ENCODE measurements around the gene SNX25. TPM values are rescaled to one million over a fixed set of nuclear protein-coding genes. Genes with fewer than 3 reads are reported as not detected.

The SNX25 gene
- polyA plus RNA-seq, 1 of the 3 experiments (the other 2 are of a cell fraction), result 8.5 TPM

DNA sequence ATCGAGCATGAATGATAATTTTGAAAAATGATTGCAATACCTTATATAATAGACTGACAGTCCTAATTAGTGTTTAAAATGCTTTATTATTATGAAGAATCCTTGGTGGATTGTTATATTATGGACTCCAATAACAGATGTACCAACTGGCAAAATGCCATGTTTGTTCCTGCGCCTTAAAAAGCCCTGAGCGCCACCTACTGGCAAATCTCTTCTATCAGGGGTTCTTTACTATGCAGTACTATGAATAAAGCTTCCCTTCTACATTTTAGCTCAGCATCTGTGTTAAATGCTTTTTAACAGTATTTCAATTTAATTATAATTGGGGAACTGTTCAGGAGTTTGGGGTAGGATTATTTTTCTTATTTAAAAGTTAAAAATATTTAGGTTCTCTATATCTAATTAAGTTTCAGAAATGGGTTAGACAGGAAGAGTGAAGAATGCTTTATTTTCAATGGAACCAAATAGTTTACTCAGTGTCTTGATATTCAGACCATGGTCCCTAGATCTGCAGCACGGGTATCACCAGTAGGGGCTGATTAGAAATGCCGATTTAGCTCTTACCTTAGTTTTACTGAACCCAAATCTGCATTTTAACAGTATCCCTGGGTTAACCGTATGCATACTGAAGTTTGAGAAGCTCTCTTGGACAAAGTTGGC, 25.6 kb upstream of the SNX25 start:
- Histone ChIP-seq H3K9ac (no peak overlapping the region), H4K20me1 (ENCODE audit: insufficient read depth) (peaks cover 11% of the 10 kb centered on the region), H3K27ac (ENCODE audit: low read depth in 2 of 2, low read length in 1 of 2) (no peak overlapping the region), H3K4me1 (ENCODE audit: control insufficient read depth in 1 of 2, insufficient read depth in 2 of 2, low read depth in 1 of 2, low read length in 1 of 2) (peaks cover 0 to 19% of the 10 kb centered on the region in 2 experiments), H3K4me3 (ENCODE audit: low read depth in 2 of 2, low read length in 1 of 2) (no peak overlapping the region), H3F3A (replicated peaks; ENCODE audit: insufficient read depth) (peaks cover 16% of the 10 kb centered on the region), H3K9me3 (no peaks in the 10 kb centered on the region), H3K36me3 (replicated peaks in 1 of 2; ENCODE audit: control insufficient read depth in 1 of 2, insufficient read depth in 2 of 2, low read length in 1 of 2) (peaks cover 7 to 12% of the 10 kb centered on the region in 2 experiments), H3K4me2 (no peak overlapping the region), H2AFZ (ENCODE audit: low read depth) (no peak overlapping the region), H3K27me3 (ENCODE audit: insufficient read depth) (no peaks in the 10 kb centered on the region), H3K79me2 (ENCODE audit: insufficient read depth) (peaks cover 76% of the 10 kb centered on the region; the same call in 1 of the 2 replicates), H3K9me2 (no peaks in the 10 kb centered on the region)
- peak; percentile 68 for DNase-seq
- ChIA-PET CTCF (interaction anchor here (0.6 to 3.9 kb wide), 39 partner anchors 10 to 807 kb away, joined by 3 to 38 read pairs (median 4); partner anchors contain the start of genes CENPU, LRP2BP, SLC25A4 and SNX25), POLR2A (interaction anchor here (1.0 kb wide), 1 partner anchor 213 kb away, joined by 3 read pairs; the partner anchor contains the start of gene ANKRD37)
- 38% methylated on average over 6 of the region's 6 CpGs for WGBS (ENCODE audit: low lambda C conversion rate)
- peak; percentile 21; the same call in 1 of the 2 replicates for TF ChIP-seq POLR2AphosphoS5 (IDR thresholded peaks at IDR 0.05; ENCODE audit: low read depth, low read length)
- TF ChIP-seq, protein P1, sequence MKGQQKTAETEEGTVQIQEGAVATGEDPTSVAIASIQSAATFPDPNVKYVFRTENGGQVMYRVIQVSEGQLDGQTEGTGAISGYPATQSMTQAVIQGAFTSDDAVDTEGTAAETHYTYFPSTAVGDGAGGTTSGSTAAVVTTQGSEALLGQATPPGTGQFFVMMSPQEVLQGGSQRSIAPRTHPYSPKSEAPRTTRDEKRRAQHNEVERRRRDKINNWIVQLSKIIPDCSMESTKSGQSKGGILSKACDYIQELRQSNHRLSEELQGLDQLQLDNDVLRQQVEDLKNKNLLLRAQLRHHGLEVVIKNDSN (IDR thresholded peaks at IDR 0.05; ENCODE audit: borderline replicate concordance, low read depth), result no peak
- TF ChIP-seq RCOR1 (IDR thresholded peaks at IDR 0.05; ENCODE audit: low read length), result peak; percentile 51; the same call in 1 of the 2 replicates
- TF ChIP-seq RXRA (IDR thresholded peaks at IDR 0.05; ENCODE audit: borderline replicate concordance, low read depth), result no peak
- no peak for TF ChIP-seq TAF1 (IDR thresholded peaks at IDR 0.05; ENCODE audit: borderline replicate concordance, low read depth, low read length)
- TF ChIP-seq FOSL2 (IDR thresholded peaks at IDR 0.05; ENCODE audit: borderline replicate concordance, low read depth), result no peak
- TF ChIP-seq, protein P2, sequence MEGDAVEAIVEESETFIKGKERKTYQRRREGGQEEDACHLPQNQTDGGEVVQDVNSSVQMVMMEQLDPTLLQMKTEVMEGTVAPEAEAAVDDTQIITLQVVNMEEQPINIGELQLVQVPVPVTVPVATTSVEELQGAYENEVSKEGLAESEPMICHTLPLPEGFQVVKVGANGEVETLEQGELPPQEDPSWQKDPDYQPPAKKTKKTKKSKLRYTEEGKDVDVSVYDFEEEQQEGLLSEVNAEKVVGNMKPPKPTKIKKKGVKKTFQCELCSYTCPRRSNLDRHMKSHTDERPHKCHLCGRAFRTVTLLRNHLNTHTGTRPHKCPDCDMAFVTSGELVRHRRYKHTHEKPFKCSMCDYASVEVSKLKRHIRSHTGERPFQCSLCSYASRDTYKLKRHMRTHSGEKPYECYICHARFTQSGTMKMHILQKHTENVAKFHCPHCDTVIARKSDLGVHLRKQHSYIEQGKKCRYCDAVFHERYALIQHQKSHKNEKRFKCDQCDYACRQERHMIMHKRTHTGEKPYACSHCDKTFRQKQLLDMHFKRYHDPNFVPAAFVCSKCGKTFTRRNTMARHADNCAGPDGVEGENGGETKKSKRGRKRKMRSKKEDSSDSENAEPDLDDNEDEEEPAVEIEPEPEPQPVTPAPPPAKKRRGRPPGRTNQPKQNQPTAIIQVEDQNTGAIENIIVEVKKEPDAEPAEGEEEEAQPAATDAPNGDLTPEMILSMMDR (IDR thresholded peaks at IDR 0.05), result peak; percentile 96
- no peak for TF ChIP-seq TEAD4 (IDR thresholded peaks at IDR 0.05; ENCODE audit: borderline replicate concordance, insufficient read depth)
- TF ChIP-seq MXI1 (IDR thresholded peaks at IDR 0.05; ENCODE audit: low read depth, low read length), result peak; percentile 18; the same call in 1 of the 2 replicates
- no peak for TF ChIP-seq YY1 (IDR thresholded peaks at IDR 0.05; ENCODE audit: low read depth)
- 0 out of 2 replicates have a peak, but pooled peaks have one; percentile 7 for TF ChIP-seq GATA2 (CRISPR knock-in tag; IDR thresholded peaks at IDR 0.05)
- TF ChIP-seq RFX5 (IDR thresholded peaks at IDR 0.05; ENCODE audit: low read length), result 0 out of 2 replicates have a peak, but pooled peaks have one; percentile 54
- TF ChIP-seq RAD21 (IDR thresholded peaks at IDR 0.05; ENCODE audit: low read length), result peak; percentile 80
- TF ChIP-seq, protein P3, sequence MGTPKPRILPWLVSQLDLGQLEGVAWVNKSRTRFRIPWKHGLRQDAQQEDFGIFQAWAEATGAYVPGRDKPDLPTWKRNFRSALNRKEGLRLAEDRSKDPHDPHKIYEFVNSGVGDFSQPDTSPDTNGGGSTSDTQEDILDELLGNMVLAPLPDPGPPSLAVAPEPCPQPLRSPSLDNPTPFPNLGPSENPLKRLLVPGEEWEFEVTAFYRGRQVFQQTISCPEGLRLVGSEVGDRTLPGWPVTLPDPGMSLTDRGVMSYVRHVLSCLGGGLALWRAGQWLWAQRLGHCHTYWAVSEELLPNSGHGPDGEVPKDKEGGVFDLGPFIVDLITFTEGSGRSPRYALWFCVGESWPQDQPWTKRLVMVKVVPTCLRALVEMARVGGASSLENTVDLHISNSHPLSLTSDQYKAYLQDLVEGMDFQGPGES (IDR thresholded peaks at IDR 0.05; ENCODE audit: low read depth, low read length), result no peak
- TF ChIP-seq, protein P4, sequence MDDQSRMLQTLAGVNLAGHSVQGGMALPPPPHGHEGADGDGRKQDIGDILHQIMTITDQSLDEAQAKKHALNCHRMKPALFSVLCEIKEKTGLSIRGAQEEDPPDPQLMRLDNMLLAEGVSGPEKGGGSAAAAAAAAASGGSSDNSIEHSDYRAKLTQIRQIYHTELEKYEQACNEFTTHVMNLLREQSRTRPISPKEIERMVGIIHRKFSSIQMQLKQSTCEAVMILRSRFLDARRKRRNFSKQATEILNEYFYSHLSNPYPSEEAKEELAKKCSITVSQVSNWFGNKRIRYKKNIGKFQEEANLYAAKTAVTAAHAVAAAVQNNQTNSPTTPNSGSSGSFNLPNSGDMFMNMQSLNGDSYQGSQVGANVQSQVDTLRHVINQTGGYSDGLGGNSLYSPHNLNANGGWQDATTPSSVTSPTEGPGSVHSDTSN (IDR thresholded peaks at IDR 0.05), result no peak
- TF ChIP-seq TCF12 (IDR thresholded peaks at IDR 0.05), result peak; percentile 34; the same call in 1 of the 2 replicates
- TF ChIP-seq MEF2A (IDR thresholded peaks at IDR 0.05; ENCODE audit: borderline replicate concordance, low read depth), result no peak
- TF ChIP-seq SMC3 (IDR thresholded peaks at IDR 0.05; ENCODE audit: low read depth, low read length), result peak; percentile 48; the same call in 1 of the 2 replicates
- no peak for TF ChIP-seq EP300 (IDR thresholded peaks at IDR 0.05; ENCODE audit: borderline replicate concordance in 1 of 2, low read depth in 1 of 2, low read length in 1 of 2)
- TF ChIP-seq EZH2phosphoT487 (IDR thresholded peaks at IDR 0.05; ENCODE audit: borderline replicate concordance, low read depth), result no peak
- no peak for TF ChIP-seq USF2 (IDR thresholded peaks at IDR 0.05; ENCODE audit: borderline replicate concordance, low read depth, low read length)
- no peak for TF ChIP-seq ELF1 (IDR thresholded peaks at IDR 0.05)
- TF ChIP-seq FOXM1 (IDR thresholded peaks at IDR 0.05; ENCODE audit: low read depth), result no peak
- no peak for TF ChIP-seq SIN3A (IDR thresholded peaks at IDR 0.05; ENCODE audit: borderline replicate concordance, low read depth, low read length)
- no peak for TF ChIP-seq JUND (IDR thresholded peaks at IDR 0.05)
- TF ChIP-seq GABPA (IDR thresholded peaks at IDR 0.05; ENCODE audit: low read depth), result no peak
- TF ChIP-seq MAX (IDR thresholded peaks at IDR 0.05; ENCODE audit: low read depth), result no peak
- no peak for TF ChIP-seq NRF1 (IDR thresholded peaks at IDR 0.05; ENCODE audit: low read depth, low read length)
- TF ChIP-seq FOXJ3 (CRISPR knock-in tag; IDR thresholded peaks at IDR 0.05), result no peak
